ENCODE data around the gene CRELD2.

The CRELD2 gene

GRCh38 chr22:49887064-49887451 is 31.4 kb upstream of the CRELD2 start:
- no peak for DNase-seq (ENCODE audit: low read depth, low spot score)

DNA sequence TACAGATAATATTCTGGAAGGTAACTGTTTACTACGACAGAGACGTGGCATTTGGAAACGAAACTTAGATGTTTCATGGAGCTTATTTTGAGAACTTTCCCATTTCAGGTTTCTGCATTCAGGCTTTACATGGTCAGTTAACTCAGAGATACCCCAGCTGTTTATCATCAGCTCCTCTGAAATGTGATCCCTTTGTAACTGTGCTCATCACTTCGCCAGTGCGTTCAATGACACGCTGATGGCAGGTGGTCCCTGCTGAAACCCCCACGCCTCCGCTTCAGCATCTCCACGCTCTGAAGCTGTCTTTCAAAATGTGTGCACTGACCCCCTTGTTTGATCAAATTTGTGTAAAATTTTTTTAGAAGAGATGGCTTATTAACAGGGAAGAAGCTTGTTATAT is 30.7 kb upstream of the CRELD2 start:
- DNase-seq (ENCODE audit: low read depth, low spot score) = no peak

GRCh38 chr22:49889071-49889470 is 29.4 kb upstream of the CRELD2 start:
- no peak for DNase-seq (ENCODE audit: low read depth, low spot score)

GRCh38 chr22:49892226-49892899 is 26.1 kb upstream of the CRELD2 start:
- no peak for DNase-seq (ENCODE audit: low read depth, low spot score)

DNA sequence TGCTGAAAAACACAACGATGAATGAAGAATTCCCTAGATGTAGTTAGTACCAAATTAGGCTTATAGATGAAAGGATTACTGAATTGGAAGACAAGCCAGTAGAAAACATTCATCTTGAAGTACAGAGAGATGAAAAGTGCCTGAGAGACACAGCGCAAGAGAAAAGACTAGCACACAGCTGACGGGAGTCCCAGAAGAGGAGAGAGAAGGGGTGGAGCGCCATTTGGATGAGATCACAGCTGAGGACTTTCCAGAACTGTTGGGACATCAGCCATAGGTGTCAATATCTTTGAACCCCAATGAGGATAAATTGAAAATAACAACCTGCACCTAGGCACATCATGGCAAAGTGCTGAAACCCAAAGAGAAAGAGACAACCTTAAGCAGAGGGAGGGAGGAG is 25.4 kb upstream of the CRELD2 start:
- no peak for DNase-seq (ENCODE audit: low read depth, low spot score)

DNA sequence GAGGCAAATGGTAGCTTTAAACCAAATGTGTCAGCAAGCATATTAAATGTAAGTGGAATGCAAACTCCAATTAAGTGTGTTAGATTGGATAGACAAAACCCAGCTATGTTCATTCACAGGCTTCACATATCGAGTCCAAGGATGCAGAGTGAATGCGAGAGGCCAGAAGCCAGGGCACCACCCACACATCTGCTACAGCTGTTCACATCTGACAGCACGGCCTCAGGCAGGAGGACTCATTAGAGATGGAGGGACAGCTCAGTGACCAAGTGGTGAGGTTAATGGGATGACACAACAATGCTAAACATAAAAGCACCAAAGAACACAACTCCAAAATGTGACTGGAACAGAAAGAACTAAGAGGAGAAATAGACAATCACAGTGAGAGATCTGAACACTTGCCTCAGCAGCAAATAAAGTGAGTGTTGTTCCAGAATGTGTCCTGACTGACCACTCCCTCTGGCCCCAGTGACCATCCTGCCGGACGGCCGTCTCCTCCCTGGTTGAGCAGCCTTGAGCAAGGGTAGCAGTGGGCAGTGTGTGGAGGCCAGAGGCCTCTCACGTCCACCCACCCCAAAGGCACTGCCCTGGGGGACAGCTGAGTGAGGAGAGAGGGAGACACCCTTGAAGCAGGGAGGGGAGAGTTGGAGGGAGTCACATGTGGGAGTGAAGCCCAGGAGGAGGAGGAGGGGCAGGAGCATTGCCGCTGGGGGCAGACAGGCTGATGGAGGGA is 23.9 kb upstream of the CRELD2 start:
- no peak for DNase-seq (ENCODE audit: low read depth, low spot score)

GRCh38 chr22:49896201-49896600 is 22.2 kb upstream of the CRELD2 start:
- DNase-seq (ENCODE audit: low read depth, low spot score) = no peak

- DNase-seq (ENCODE audit: low read depth, low spot score) = no peak
Observed at GRCh38 chr22:49897015-49897684, 21.3 kb upstream of the CRELD2 start.

GRCh38 chr22:49899530-49899929 is 18.9 kb upstream of the CRELD2 start:
- no peak for DNase-seq (ENCODE audit: low read depth, low spot score)

GRCh38 chr22:49900441-49901230 is 17.8 kb upstream of the CRELD2 start:
- no peak for DNase-seq (ENCODE audit: low read depth, low spot score)

DNA sequence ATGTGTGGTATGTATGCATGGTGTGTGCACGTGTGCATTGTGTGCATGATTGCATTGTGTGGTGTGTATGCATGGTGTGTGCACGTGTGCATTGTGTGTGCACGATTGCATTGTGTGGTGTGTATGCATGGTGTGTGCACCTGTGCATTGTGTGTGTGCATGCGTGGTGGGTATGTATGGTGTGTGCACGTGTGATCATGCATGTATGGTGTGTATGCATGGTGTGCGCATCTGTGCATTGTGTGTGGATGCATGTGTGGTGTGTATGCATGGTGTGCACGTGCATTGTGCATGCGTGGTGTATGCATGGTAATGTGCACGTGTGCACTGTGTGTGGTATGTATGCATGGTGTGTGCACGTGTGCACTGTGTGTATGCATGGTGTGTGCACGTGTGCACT is 17.0 kb upstream of the CRELD2 start:
- DNase-seq (ENCODE audit: low read depth, low spot score) = no peak

- no peak for DNase-seq (ENCODE audit: low read depth, low spot score)
Observed at GRCh38 chr22:49903322-49904039, 15.0 kb upstream of the CRELD2 start.

- DNase-seq (ENCODE audit: low read depth, low spot score) = no peak
Observed at GRCh38 chr22:49904040-49904369, 14.4 kb upstream of the CRELD2 start.

DNA sequence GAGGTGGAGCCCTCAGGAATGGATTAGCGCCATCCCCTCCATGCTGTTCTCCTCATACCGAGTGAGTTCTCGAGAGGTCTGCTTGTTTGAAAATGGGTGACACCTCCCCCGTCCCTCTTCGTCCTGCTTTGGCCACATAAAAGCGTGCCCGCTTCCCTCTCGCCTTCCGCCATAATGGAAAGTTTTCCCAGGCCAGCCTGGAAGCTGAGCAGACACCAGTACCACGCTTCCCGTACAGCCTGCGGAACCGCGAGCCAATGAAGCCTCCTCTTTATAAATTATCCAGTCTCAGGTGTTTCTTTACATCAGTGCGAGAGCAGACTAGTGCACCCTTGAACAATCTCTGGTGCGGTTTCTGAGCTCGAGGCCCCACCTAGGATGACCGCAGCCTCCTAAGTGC is 13.0 kb upstream of the CRELD2 start:
- no peak for DNase-seq (ENCODE audit: low read depth, low spot score)

DNA sequence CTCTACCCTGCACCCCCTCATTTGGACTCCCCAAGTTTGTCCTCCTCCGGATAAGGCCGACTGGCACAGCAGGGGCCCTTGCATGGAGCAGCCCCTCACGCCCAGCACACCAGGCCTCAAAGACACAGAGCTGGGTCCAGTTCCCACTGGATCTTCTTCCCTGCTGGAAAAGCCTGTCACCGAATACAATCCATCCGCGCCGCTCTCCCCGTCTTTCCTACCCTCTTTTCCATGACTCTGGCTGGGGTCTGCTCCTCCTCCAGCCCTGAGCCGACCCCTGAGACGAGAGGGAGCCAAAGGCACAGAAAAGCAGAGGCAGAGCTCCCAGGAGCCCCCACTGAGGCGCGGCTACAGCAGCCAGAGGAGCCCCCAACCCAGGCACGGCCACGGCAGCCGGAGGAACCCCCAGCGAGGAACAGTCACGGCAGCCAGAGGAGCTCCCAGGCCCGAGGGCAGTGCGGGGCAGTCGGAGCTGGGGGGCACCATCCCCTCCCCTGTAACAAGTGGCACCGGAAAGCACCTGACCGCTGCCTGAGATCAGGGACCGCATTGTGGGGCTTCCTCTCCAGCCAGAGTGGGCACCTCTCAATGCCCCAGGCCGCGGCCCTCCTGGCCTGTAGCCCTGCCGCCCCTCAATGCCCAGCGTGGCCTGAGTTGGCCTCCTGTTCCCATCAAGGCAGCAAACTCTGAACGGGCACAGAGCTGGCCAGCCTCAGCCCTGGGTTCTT is 12.2 kb upstream of the CRELD2 start:
- DNase-seq (ENCODE audit: low read depth, low spot score) = no peak

GRCh38 chr22:49906799-49907290 is 11.6 kb upstream of the CRELD2 start:
- DNase-seq (ENCODE audit: low read depth, low spot score) = no peak

GRCh38 chr22:49907807-49908206 is 10.6 kb upstream of the CRELD2 start:
- no peak for DNase-seq (ENCODE audit: low read depth, low spot score)

DNA sequence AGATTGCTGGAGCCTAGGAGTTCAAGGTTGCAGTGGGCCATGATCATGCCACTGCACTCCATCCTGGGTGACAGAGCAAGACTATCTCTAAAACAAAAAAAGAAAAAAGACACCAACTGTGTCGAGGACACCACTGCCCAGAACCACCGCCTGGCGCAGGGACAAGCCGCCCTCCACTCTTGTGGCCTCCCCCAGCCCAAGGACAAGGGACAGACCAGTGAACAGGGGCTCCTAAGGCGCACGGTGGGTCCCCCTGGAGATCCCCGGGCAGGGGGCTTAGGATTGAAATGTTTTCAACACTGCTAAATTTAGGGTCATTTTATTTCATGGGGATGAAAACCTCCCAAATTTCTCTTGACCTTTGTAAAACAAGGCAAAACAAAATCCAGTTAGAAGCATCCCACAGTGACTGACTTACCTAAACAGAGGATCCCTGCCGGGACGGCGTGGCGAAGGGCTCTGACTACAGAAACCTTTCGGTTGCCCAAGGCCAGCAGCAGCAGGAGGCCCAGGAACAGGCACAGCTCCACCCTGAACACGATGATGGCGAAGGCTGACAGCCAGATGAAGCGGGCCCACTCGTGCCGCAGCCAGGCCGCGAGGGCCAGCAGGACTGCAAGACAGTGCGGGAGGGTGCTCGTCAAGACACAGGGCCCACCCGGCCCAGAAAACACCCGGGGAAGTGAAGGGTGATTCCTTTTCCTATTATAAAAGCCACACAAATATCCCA is 8.8 kb upstream of the CRELD2 start:
- DNase-seq (ENCODE audit: low read depth, low spot score) = no peak

GRCh38 chr22:49910229-49911155 is 7.9 kb upstream of the CRELD2 start:
- no peak for DNase-seq (ENCODE audit: low read depth, low spot score)
